MM.1S (cell line): ENCODE data around the gene SHC3.
A peak's percentile ranks its signal among the peaks of the same experiment; 100 is the strongest.

Source experiments
- DNase-seq: peaks from one replicate; pipeline ENCODE4 v3.0.0-alpha.2; 2015
- H2AFZ ChIP-seq: fragments of 300-600 bp; sonication (generic); 2 replicates; pipeline ENCODE4 v1.6.0; 2016; ENCODE audit warnings: antibody characterized with exemption, low read length
- H3F3A ChIP-seq: fragments of 300-600 bp; sonication (generic); 2 replicates; pipeline ENCODE4 v1.6.1; 2016; ENCODE audit warnings: mild to moderate bottlenecking, antibody characterized with exemption, low read length, moderate library complexity, mixed read lengths; ENCODE audit not compliant: insufficient read depth
- H3K27ac ChIP-seq: fragments of 300-600 bp; sonication (generic); 2 replicates; pipeline ENCODE4 v1.5.1; 2016; ENCODE audit warnings: mild to moderate bottlenecking, low read length
- H3K27me3 ChIP-seq: fragments of 300-600 bp; sonication (generic); replicated peaks from 2 replicates; pipeline ENCODE4 v1.6.0; 2016; ENCODE audit warnings: low read length; ENCODE audit not compliant: insufficient read depth
- H3K36me3 ChIP-seq: fragments of 300-600 bp; sonication (generic); replicated peaks from 2 replicates; pipeline ENCODE4 v1.6.1; 2016; ENCODE audit warnings: mild to moderate bottlenecking, low read length, mixed read lengths; ENCODE audit not compliant: insufficient read depth
- H3K4me1 ChIP-seq: fragments of 300-600 bp; sonication (generic); 2 replicates; pipeline ENCODE4 v1.6.1; 2016; ENCODE audit warnings: low read length, mixed read lengths
- H3K4me2 ChIP-seq: fragments of 300-600 bp; sonication (generic); 2 replicates; pipeline ENCODE4 v1.6.0; 2016; ENCODE audit warnings: low read depth, low read length
- H3K4me3 ChIP-seq: fragments of 300-600 bp; sonication (generic); 2 replicates; pipeline ENCODE4 v1.5.1; 2016; ENCODE audit warnings: low read length, mixed read lengths
- H3K79me2 ChIP-seq: fragments of 300-600 bp; sonication (generic); 2 replicates; pipeline ENCODE4 v1.6.1; 2016; ENCODE audit warnings: mixed run types, low read length, mixed read lengths
- H3K9ac ChIP-seq: fragments of 300-600 bp; sonication (generic); 2 replicates; pipeline ENCODE4 v1.6.1; 2016; ENCODE audit warnings: low read length, mixed read lengths
- H3K9me2 ChIP-seq: fragments of 300-600 bp; sonication (generic); replicated peaks from 2 replicates; pipeline ENCODE4 v1.6.1; 2016; ENCODE audit warnings: mild to moderate bottlenecking, low read length, mixed read lengths; ENCODE audit not compliant: insufficient read depth
- H3K9me3 ChIP-seq: fragments of 300-600 bp; sonication (generic); replicated peaks from 2 replicates; pipeline ENCODE4 v1.6.1; 2016; ENCODE audit warnings: mild to moderate bottlenecking, low read length, mixed read lengths; ENCODE audit not compliant: insufficient read depth
- H4K20me1 ChIP-seq: fragments of 300-600 bp; sonication (generic); 2 replicates; pipeline ENCODE4 v1.6.1; 2016; ENCODE audit warnings: mild to moderate bottlenecking, low read length, moderate library complexity, mixed read lengths; ENCODE audit not compliant: insufficient read depth
- CTCF ChIP-seq: fragments of 300-600 bp; sonication (generic); IDR thresholded peaks from 2 replicates; pipeline ENCODE4 v1.5.1; 2016; ENCODE audit warnings: antibody characterized with exemption, low read length, mixed read lengths
- EZH2 ChIP-seq: fragments of 300-600 bp; sonication (generic); optimal IDR thresholded peaks from 2 replicates; pipeline ENCODE3; 2017; ENCODE audit warnings: low read depth, mild to moderate bottlenecking, antibody characterized with exemption, low read length, mixed read lengths
- EZH2phosphoT487 ChIP-seq: fragments of 300-600 bp; sonication (generic); IDR thresholded peaks from 2 replicates; pipeline ENCODE4 v1.6.1; 2018; ENCODE audit warnings: antibody characterized with exemption, low read length

Gene SHC3

GRCh38 chr9:89186960-89187359 lies 8.3 kb upstream of the SHC3 start:
- Histone ChIP-seq H4K20me1 (no peaks in the 10 kb centered on the region), H2AFZ (no peak overlapping the region), H3K4me3 (no peak overlapping the region), H3K9me3 (no peaks in the 10 kb centered on the region), H3K9me2 (no peaks in the 10 kb centered on the region), H3K79me2 (no peaks in the 10 kb centered on the region), H3K27ac (no peak overlapping the region), H3K36me3 (no peaks in the 10 kb centered on the region), H3F3A (no peaks in the 10 kb centered on the region), H3K4me2 (no peak overlapping the region), H3K27me3 (no peaks in the 10 kb centered on the region), H3K9ac (no peak overlapping the region), H3K4me1 (no peaks in the 10 kb centered on the region)
- DNase-seq: no peak
- TF ChIP-seq EZH2phosphoT487 (no peak), CTCF (no peak), EZH2 (no peak)

- TF ChIP-seq CTCF (no peak), EZH2 (no peak), EZH2phosphoT487 (no peak)
- no peaks in the 10 kb centered on the region for H3K27me3 ChIP-seq
- H3K36me3 ChIP-seq: no peaks in the 10 kb centered on the region
- H2AFZ ChIP-seq: no peak overlapping the region
- no peaks in the 10 kb centered on the region for H3K9me3 ChIP-seq
- no peaks in the 10 kb centered on the region for H3K79me2 ChIP-seq
- H3K9ac ChIP-seq: no peak overlapping the region
- DNase-seq: no peak
- no peaks in the 10 kb centered on the region for H3F3A ChIP-seq
- no peak overlapping the region for H3K4me2 ChIP-seq
- no peaks in the 10 kb centered on the region for H3K9me2 ChIP-seq
- H3K4me3 ChIP-seq: no peak overlapping the region
- no peaks in the 10 kb centered on the region for H3K4me1 ChIP-seq
- no peaks in the 10 kb centered on the region for H4K20me1 ChIP-seq
- no peak overlapping the region for H3K27ac ChIP-seq
These were observed 7.4 kb upstream of the SHC3 start for GRCh38 chr9:89185980-89186379.

GRCh38 chr9:89183146-89183545 lies 4.5 kb upstream of the SHC3 start:
- Histone ChIP-seq H3K79me2 (no peaks in the 10 kb centered on the region), H3K36me3 (no peaks in the 10 kb centered on the region), H2AFZ (no peak overlapping the region), H3K4me2 (no peak overlapping the region), H3K9me3 (no peaks in the 10 kb centered on the region), H3K9ac (no peak overlapping the region), H4K20me1 (no peaks in the 10 kb centered on the region), H3K4me3 (no peak overlapping the region), H3K27me3 (no peaks in the 10 kb centered on the region), H3K27ac (no peak overlapping the region), H3K4me1 (no peaks in the 10 kb centered on the region), H3F3A (no peaks in the 10 kb centered on the region), H3K9me2 (no peaks in the 10 kb centered on the region)
- no peak for TF ChIP-seq EZH2
- TF ChIP-seq CTCF: 0 out of 2 replicates have a peak, but pooled peaks have one; percentile 12
- no peak for DNase-seq

GRCh38 chr9:89182369-89182768 lies 3.8 kb upstream of the SHC3 start:
- Histone ChIP-seq H3K9me3 (no peaks in the 10 kb centered on the region), H3K9ac (no peak overlapping the region), H3F3A (no peaks in the 10 kb centered on the region), H2AFZ (no peak overlapping the region), H3K36me3 (no peaks in the 10 kb centered on the region), H3K4me3 (no peak overlapping the region), H3K79me2 (no peaks in the 10 kb centered on the region), H3K27me3 (no peaks in the 10 kb centered on the region), H3K27ac (no peak overlapping the region), H3K4me1 (no peaks in the 10 kb centered on the region), H3K9me2 (no peaks in the 10 kb centered on the region), H4K20me1 (no peaks in the 10 kb centered on the region), H3K4me2 (no peak overlapping the region)
- TF ChIP-seq EZH2 (no peak), EZH2phosphoT487 (no peak), CTCF (no peak)
- DNase-seq: no peak
